Duodenal mucosa (tissue), 2 donors: ENCODE measurements around the gene GLRX5.

ENCODE experiments used
- H3K27ac ChIP-seq: one replicate; pipeline ENCODE4 v1.7.0; 2013; ENCODE audit warnings: low read depth, low read length
- H3K27me3 ChIP-seq, 2 donors: one replicate each; pipeline ENCODE4 v1.7.0; 2013; ENCODE audit warnings: low read length in 2 of 2, control low read depth in 1 of 2; ENCODE audit not compliant: insufficient read depth in 2 of 2, control insufficient read depth in 1 of 2
- H3K36me3 ChIP-seq, 2 donors: one replicate each; pipeline ENCODE4 v1.7.0; 2013; ENCODE audit warnings: low read length in 2 of 2, control low read depth in 1 of 2; ENCODE audit not compliant: insufficient read depth in 2 of 2, control insufficient read depth in 1 of 2
- H3K4me1 ChIP-seq, 2 donors: one replicate each; pipeline ENCODE4 v1.7.0; 2013; ENCODE audit warnings: low read length in 2 of 2, control low read depth in 1 of 2; ENCODE audit not compliant: insufficient read depth in 2 of 2, control insufficient read depth in 1 of 2
- H3K4me3 ChIP-seq, 2 donors: one replicate each; pipeline ENCODE4 v1.7.0; 2013; ENCODE audit warnings: low read length in 2 of 2, low read depth in 1 of 2
- H3K9ac ChIP-seq, 2 donors: one replicate each; pipeline ENCODE4 v1.7.0; 2013; ENCODE audit warnings: low read length in 2 of 2, low read depth in 1 of 2
- H3K9me3 ChIP-seq, 2 donors: one replicate each; pipeline ENCODE4 v1.7.0; 2013; ENCODE audit warnings: low read length in 2 of 2, control low read depth in 1 of 2; ENCODE audit not compliant: control insufficient read depth in 1 of 2

Gene GLRX5

GRCh38 chr14:95541932-95542930 is 7.4 kb downstream of the GLRX5 start:
- Histone ChIP-seq H3K27me3 (no peaks in the 10 kb centered on the region), H3K36me3 (peaks cover 0 to 12% of the 10 kb centered on the region in 2 donors), H3K4me1 (peaks cover 5 to 9% of the 10 kb centered on the region in 2 donors), H3K4me3 (no peak overlapping the region), H3K9ac (no peak overlapping the region), H3K9me3 (no peaks in the 10 kb centered on the region), H3K27ac (no peak overlapping the region)

GRCh38 chr14:95543021-95543420 is 8.2 kb downstream of the GLRX5 start:
- no peaks in the 10 kb centered on the region for H3K27me3 ChIP-seq
- H3K9ac ChIP-seq: no peak overlapping the region
- H3K9me3 ChIP-seq: no peaks in the 10 kb centered on the region
- H3K4me1 ChIP-seq: peaks cover 0 to 1% of the 10 kb centered on the region in 2 donors
- H3K36me3 ChIP-seq: peaks cover 0 to 12% of the 10 kb centered on the region in 2 donors
- no peak overlapping the region for H3K4me3 ChIP-seq
- H3K27ac ChIP-seq: no peak overlapping the region

- Histone ChIP-seq H3K27ac (no peak overlapping the region), H3K4me1 (no peaks in the 10 kb centered on the region)
Measured at GRCh38 chr14:95544588-95544987, 9.7 kb downstream of the GLRX5 start.

GRCh38 chr14:95545515-95546168 is 10.8 kb downstream of the GLRX5 start:
- Histone ChIP-seq H3K4me1 (no peaks in the 10 kb centered on the region), H3K36me3 (peaks cover 0 to 12% of the 10 kb centered on the region in 2 donors), H3K27me3 (no peaks in the 10 kb centered on the region), H3K4me3 (no peak overlapping the region), H3K9ac (no peak overlapping the region), H3K27ac (no peak overlapping the region), H3K9me3 (no peaks in the 10 kb centered on the region)

More at GRCh38 chr14:95544588-95544987, 9.7 kb downstream of the GLRX5 start:
- no peaks in the 10 kb centered on the region for H3K27me3 ChIP-seq
- H3K9ac ChIP-seq: no peak overlapping the region
- peaks cover 0 to 12% of the 10 kb centered on the region in 2 donors for H3K36me3 ChIP-seq
- H3K9me3 ChIP-seq: no peaks in the 10 kb centered on the region
- H3K4me3 ChIP-seq: no peak overlapping the region

GRCh38 chr14:95547272-95547625 is 12.4 kb downstream of the GLRX5 start:
- Histone ChIP-seq H3K9me3 (no peaks in the 10 kb centered on the region), H3K27me3 (no peaks in the 10 kb centered on the region), H3K4me1 (no peaks in the 10 kb centered on the region), H3K4me3 (no peak overlapping the region), H3K9ac (no peak overlapping the region), H3K27ac (no peak overlapping the region), H3K36me3 (peaks cover 0 to 12% of the 10 kb centered on the region in 2 donors)

GRCh38 chr14:95547626-95548327 is 12.9 kb downstream of the GLRX5 start:
- Histone ChIP-seq H3K4me1 (no peaks in the 10 kb centered on the region), H3K9ac (no peak overlapping the region), H3K27ac (no peak overlapping the region), H3K36me3 (peaks cover 0 to 12% of the 10 kb centered on the region in 2 donors), H3K4me3 (no peak overlapping the region), H3K27me3 (no peaks in the 10 kb centered on the region), H3K9me3 (no peaks in the 10 kb centered on the region)

GRCh38 chr14:95548328-95548929 is 13.6 kb downstream of the GLRX5 start:
- Histone ChIP-seq H3K27ac (no peak overlapping the region), H3K27me3 (no peaks in the 10 kb centered on the region), H3K36me3 (peaks cover 0 to 12% of the 10 kb centered on the region in 2 donors), H3K9me3 (no peaks in the 10 kb centered on the region), H3K9ac (no peak overlapping the region), H3K4me1 (no peaks in the 10 kb centered on the region), H3K4me3 (no peak overlapping the region)

GRCh38 chr14:95549656-95550585 is 15.1 kb downstream of the GLRX5 start:
- Histone ChIP-seq H3K27ac (no peak overlapping the region), H3K36me3 (peaks cover 0 to 6% of the 10 kb centered on the region in 2 donors), H3K4me3 (no peak overlapping the region), H3K4me1 (no peaks in the 10 kb centered on the region), H3K27me3 (no peaks in the 10 kb centered on the region), H3K9ac (no peak overlapping the region), H3K9me3 (no peaks in the 10 kb centered on the region)

GRCh38 chr14:95551435-95551834 is 16.6 kb downstream of the GLRX5 start:
- H3K9me3 ChIP-seq: no peaks in the 10 kb centered on the region
- H3K27ac ChIP-seq: no peak overlapping the region
- no peaks in the 10 kb centered on the region for H3K27me3 ChIP-seq
- H3K4me3 ChIP-seq: no peak overlapping the region
- no peak overlapping the region for H3K9ac ChIP-seq
- H3K36me3 ChIP-seq: no peaks in the 10 kb centered on the region
- no peaks in the 10 kb centered on the region for H3K4me1 ChIP-seq
